Mammary epithelial cell (primary cell): ENCODE data around the gene ABCC12.

Source experiments
- EZH2 ChIP-seq: IDR thresholded peaks from 2 replicates; pipeline ENCODE4 v1.6.1; 2012; ENCODE audit warnings: low read length, inconsistent platforms, borderline replicate concordance
- TF ChIP-seq, protein P1 (sequence below), 2 donors: IDR thresholded peaks in 1 of 2; conservative IDR thresholded peaks in 1 of 2; 2 replicates each; pipeline ENCODE4 v1.5.1; 2011 to 2012; ENCODE audit warnings: inconsistent platforms in 2 of 2, low read length in 2 of 2, mild to moderate bottlenecking in 2 of 2, control low read depth in 1 of 2, low read depth in 1 of 2; ENCODE audit not compliant: insufficient read depth in 1 of 2; ENCODE audit errors: extremely low read depth in 1 of 2

DNA sequence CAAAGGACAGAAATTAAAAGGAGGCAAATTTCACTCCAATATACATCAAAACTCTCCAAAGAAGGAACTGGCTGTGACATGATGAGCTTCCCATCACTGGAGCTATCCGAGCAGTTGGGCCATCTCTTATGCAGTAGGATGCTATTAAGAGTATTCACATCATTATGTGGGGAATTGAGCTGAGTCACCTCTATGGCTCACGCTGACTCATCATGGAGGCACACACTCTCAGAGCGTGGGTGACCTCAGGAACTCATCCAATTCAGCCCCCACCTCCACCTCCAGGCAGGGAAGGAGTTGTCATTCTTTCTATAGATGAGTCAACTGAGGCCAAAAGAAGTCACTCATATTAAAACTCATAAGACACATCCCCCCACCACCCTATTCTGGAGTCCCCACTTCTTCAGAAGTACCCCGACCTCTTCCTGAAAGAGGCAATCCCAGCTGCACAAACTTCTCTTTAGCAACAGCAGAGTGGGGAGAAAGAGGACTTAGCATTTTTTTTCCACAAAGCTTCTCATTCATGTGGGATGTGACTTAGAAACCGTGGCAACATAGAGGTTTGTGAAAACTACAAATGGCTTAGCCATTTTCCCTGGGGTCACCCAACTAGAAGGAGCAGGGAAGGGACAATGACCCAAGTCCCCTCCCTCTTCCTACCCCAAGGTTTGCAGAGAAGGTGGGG is 32.5 kb downstream of the ABCC12 start:
- TF ChIP-seq, protein P1, sequence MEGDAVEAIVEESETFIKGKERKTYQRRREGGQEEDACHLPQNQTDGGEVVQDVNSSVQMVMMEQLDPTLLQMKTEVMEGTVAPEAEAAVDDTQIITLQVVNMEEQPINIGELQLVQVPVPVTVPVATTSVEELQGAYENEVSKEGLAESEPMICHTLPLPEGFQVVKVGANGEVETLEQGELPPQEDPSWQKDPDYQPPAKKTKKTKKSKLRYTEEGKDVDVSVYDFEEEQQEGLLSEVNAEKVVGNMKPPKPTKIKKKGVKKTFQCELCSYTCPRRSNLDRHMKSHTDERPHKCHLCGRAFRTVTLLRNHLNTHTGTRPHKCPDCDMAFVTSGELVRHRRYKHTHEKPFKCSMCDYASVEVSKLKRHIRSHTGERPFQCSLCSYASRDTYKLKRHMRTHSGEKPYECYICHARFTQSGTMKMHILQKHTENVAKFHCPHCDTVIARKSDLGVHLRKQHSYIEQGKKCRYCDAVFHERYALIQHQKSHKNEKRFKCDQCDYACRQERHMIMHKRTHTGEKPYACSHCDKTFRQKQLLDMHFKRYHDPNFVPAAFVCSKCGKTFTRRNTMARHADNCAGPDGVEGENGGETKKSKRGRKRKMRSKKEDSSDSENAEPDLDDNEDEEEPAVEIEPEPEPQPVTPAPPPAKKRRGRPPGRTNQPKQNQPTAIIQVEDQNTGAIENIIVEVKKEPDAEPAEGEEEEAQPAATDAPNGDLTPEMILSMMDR (conservative IDR thresholded peaks at IDR 0.05 in 1 of 2, IDR thresholded peaks at IDR 0.05 in 1 of 2; ENCODE audit: extremely low read depth in 1 of 2, insufficient read depth in 1 of 2, low read depth in 1 of 2, low read length in 2 of 2): no peak
- TF ChIP-seq EZH2: no peak
